ENCODE measurements around the gene NFIA. TPM values are rescaled to one million over a fixed set of nuclear protein-coding genes. Genes with fewer than 3 reads are reported as not detected.

Gene NFIA
- total RNA-seq, 1 donor from 2014 or later, result 97.6 TPM

- intact Hi-C loops (cut with DNase I), result loop anchor here (5.0 kb wide), 4 partner anchors 68 to 268 kb away; no protein-coding TSS in a partner anchor
- no peak for DNase-seq (ENCODE audit: missing footprints)
- ATAC-seq, result no peak
These were observed 102.3 kb downstream of the NFIA start for GRCh38 chr1:61184714-61185106.

GRCh38 chr1:61186753-61187152 lies 104.4 kb downstream of the NFIA start:
- intact Hi-C loops (cut with DNase I), result loop anchor here (5.0 kb wide), 1 partner anchor 66 kb away; no protein-coding TSS in a partner anchor
- DNase-seq (ENCODE audit: missing footprints), result no peak
- ATAC-seq, result peak; percentile 17

DNA sequence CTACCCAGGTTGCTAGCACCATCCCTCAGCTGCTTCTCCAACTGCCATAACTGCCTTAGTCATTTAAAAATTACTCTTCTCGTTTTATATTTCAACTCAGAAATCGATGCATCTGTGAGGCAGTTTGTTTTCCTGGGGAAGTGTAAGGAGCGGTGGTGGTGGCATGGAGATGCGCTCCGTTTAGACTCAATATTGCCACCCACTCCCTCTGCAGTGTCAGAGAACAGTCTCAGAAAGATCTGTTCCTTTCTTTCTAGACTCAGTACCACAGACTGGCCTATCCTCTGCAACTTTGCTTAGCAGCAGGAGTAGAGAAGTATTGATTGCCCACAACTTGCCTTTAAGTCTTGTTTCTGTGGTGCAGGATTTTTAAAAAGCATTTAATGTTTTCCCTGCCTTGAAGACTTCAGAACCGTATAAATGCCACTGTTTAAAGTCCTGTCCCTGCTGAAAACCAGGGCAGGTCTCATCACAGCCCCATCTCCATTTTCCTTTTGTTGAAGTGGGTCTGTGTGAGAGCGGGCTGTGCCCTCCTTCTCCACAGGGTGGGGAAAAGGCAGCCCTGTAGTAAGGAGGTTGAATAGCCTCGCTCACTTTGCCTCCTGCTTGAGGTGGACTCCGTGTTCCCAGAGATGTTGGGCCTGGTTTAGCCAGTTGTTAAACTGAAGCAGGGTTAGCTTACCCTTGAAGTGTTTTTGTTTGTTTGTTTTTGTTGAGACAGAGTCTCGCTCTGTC lies 105.2 kb downstream of the NFIA start:
- DNase-seq (ENCODE audit: missing footprints) (no peak), ATAC-seq (no peak)
- intact Hi-C loops (cut with DNase I), result loop anchor here (5.0 kb wide), 1 partner anchor 65 kb away; no protein-coding TSS in a partner anchor

- no peak for DNase-seq (ENCODE audit: missing footprints)
- no peak for ATAC-seq
- intact Hi-C loops (cut with DNase I), result no loop called here
These were observed 107.8 kb downstream of the NFIA start for GRCh38 chr1:61190153-61190552.

DNA sequence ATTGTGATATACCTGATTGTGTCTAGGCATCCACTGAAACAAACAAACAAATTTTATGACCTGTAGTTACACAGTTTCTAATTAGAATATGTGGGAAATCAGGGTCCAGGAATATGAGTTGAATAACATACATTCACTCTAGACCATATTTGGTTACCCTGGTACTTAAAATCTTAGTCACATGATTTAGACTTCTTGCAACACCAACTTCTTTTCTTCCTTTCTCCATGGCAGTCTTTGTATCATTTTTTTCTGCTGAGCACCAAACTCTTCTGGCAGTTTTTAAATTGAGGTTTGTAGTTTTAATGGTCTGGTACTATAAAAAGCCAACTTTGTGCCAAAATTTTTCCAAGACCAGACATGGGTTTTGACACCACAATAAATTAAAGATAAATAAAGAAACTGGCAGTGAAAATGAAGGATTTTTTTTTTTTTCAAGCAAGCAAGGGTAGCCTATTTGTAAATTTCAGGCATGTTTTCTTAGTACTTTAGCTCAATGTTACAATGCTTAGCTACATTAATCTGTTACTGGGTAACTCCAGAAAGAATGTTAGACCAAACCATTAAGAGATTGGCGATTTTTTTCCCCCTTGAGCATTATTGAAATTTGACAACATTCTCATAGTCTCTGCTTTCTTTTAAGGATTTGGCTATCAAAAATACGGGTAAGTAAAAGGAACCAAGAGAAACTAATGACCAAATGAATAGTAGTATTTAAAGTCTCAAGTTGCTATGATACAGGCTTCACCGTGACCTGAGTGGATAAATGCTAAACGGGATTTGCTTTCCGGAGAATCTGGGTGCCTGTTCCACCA lies 108.5 kb downstream of the NFIA start:
- DNase-seq (ENCODE audit: missing footprints) (no peak), ATAC-seq (no peak)
- intact Hi-C loops (cut with DNase I), result no loop called here

DNA sequence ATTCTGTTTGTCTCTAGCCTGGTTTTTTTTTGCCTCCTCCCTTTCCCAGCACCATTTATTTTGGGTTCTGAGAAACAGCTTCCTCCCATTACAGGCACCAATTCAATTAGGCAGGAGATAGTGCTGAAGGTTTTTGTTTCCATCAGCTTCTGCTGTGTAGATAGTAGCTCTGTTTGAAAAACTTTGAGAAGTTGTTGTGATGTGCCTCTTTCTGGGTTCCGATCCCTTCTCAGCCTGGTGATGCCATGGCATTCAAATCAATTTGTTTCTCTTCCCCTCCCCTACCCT lies 109.0 kb downstream of the NFIA start:
- intact Hi-C loops (cut with DNase I), result no loop called here
- no peak for ATAC-seq
- no peak for DNase-seq (ENCODE audit: missing footprints)

DNA sequence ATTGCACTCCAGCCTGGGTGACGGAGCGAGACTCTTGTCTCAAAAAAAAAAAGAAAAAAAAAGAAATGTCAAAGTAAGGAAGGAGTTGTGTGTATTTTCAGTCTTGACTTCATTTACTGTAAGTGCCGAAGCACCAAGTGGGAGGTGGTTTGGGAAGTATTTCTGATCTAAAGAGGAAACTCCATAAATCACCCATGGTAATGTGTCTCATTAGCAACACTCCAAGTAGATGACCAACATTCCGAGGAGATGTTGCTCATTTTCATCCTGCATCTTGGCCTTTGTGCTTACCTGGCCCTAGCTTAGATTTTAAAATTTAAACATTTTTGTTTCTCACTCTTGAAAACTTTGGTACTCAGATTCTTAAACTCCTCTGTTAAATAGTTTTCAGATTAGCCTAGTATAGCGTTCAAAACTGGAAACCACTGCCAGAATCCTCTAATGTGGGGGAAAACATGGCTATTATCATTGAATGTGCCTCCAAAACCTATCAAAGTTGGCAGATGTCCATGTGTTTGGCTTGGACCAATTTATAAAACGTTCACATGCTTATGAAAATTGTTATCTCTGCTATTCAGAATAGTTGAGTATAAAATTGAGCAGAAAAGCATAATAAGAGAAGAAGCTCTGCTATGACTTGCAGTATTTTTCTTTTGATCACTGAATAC lies 110.4 kb downstream of the NFIA start:
- DNase-seq (ENCODE audit: missing footprints) (no peak), ATAC-seq (no peak)
- intact Hi-C loops (cut with DNase I), result no loop called here

- intact Hi-C loops (cut with DNase I), result no loop called here
- DNase-seq (ENCODE audit: missing footprints) (no peak), ATAC-seq (no peak)
These were observed 111.4 kb downstream of the NFIA start for GRCh38 chr1:61193808-61194207.

- intact Hi-C loops (cut with DNase I), result no loop called here
- peak; percentile 46 for ATAC-seq
- no peak for DNase-seq (ENCODE audit: missing footprints)
These were observed 116.2 kb downstream of the NFIA start for GRCh38 chr1:61198554-61198953.

DNA sequence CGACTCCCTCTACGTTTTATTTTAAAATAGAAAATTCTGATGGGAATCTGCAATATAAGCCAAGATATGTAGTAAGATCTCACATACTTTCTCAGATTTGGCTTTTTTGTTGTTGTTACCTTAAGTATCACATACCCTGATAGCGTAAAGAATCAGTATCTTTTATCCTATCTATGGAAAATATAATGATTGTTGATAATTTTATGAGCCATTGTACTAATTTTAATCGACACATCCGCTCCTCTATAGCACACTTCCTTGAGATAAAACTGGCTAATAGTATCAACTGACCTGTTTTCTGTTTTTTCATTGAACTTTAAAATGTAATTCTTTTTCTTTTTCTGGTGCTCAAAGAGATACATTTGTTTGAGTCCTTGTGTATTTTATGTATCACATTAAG lies 118.7 kb downstream of the NFIA start:
- no peak for DNase-seq (ENCODE audit: missing footprints)
- no peak for ATAC-seq
- intact Hi-C loops (cut with DNase I), result no loop called here

DNA sequence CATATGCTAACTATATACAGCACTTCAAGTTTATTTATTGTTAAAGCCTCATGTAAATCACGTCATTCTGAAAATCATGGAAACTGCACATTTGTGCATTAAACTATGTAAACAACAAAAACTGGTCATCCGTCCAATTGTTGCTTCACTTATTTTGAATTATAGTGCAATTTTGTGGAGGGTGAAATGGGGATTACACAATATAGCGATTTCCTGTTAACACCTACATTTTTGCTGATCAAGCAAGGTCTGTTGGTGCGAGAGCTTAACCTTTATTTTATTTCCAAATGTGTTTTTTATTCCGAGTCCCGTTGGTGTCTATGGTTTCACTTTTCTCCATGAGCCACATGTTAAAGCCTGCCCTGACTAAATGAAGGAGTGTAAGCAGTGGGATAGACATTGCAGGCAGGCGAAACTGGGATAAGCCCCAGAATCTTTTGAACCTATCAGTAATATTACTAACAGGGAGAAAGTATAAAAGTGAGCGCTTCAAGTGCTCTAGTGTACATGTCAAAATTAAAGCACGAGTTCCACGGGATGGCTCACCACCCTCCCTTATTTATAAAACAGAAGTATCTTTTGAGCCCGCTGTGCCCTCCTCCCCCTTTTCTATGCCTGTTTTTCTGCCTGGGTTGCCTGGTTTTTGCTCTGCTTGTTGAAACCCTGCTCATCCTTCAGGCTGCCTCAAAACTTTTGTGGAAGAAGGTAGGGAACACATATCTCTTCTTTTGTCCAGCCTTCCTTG lies 120.7 kb downstream of the NFIA start:
- ATAC-seq (no peak), DNase-seq (ENCODE audit: missing footprints) (no peak)
- intact Hi-C loops (cut with DNase I), result no loop called here

DNA sequence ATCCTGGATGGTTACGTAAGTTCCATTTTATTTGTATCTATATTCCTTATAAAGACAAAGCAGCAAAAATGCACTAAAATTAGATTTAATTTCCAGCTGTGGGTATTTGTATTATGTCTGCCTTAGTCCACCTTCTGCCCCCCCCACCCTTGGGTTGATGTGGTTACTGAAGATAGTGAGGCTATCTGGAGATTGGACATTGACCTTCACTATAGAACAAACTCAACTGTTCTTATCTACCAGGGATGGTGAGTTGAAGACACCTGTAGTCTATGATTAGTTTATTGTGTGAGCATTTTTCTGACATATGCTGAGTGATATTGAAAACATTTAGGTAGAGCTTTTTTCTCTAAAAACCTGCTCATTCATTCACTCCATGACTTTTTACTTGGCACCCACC lies 122.2 kb downstream of the NFIA start:
- intact Hi-C loops (cut with DNase I), result no loop called here
- ATAC-seq (no peak), DNase-seq (ENCODE audit: missing footprints) (no peak)

DNA sequence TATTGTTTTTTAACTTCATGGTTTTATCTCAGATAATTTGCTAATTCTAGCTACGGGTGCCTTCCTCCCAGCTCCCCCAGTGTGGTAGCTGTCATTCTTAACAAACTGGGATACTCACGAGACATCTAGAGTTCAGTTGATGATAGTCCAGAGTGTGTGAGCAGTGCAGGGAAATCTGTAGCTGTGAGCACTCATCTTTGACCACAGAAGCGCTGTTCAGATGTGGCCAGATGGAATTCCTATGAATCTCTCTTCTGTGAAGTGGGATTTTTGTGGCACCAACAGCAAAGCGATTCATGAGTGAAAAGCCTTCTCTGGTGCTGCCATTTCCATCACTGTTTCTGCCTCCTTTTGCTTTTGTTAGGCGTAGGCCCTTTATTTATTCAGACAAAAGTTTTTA lies 125.1 kb downstream of the NFIA start:
- intact Hi-C loops (cut with DNase I), result no loop called here
- no peak for ATAC-seq
- no peak for DNase-seq (ENCODE audit: missing footprints)

DNA sequence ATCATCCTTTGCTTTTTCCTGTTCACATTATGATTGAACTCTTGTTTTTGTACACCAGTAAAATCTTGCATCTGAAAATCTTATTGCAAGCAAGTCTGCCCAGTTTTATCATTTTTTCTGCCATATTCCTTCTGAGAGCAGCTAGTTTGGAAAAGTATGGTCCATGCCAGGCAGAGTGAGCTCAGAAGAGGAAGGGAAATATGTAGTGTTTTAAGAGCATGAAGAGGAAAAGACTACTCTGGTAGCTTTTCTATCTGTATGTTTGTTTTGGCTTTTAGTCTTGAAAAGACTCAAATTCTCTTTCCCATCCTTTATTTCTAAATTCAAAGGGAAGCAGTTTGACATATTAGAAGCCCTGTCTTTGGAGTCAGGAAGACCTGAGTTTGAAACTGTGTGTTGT lies 125.8 kb downstream of the NFIA start:
- intact Hi-C loops (cut with DNase I), result no loop called here
- ATAC-seq, result no peak
- no peak for DNase-seq (ENCODE audit: missing footprints)

- intact Hi-C loops (cut with DNase I), result no loop called here
- DNase-seq (ENCODE audit: missing footprints) (no peak), ATAC-seq (peak; percentile 47)
These were observed 126.5 kb downstream of the NFIA start for GRCh38 chr1:61208831-61209230.

DNA sequence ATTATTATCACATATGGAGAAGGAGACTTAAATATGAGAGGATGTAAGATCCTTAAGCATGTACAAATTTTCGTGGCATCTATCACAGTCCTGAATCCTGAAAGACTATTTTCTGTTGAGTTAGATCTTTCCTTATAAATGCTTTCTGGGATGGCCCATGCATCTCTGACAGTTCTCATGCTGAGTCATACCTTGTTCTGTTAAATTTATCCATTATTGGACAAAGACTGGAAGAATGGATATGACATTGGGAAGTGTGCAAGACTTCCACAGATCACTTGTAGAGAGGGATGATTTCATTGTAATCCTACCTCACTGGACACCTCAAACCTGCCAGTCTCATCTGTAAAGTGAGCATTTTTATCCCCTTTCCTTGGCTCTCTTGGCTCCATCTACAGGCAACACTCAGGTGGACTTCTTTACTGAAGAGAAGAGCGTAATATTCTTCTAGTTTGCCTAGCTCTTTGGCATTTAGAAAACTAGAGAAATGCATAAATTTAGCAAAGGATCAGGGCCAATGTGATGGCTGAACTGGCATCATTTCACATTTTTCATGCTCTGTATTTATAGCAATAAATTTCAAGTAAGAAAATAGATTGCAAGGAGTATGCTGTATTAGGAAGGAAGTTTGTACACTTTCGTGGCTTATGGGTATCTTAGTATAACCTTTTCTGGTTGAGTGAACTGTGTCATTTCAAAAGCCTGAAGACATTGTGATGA lies 128.2 kb downstream of the NFIA start:
- no peak for ATAC-seq
- DNase-seq (ENCODE audit: missing footprints), result no peak
- intact Hi-C loops (cut with DNase I), result no loop called here

GRCh38 chr1:61213245-61214011 lies 131.1 kb downstream of the NFIA start:
- no peak for ATAC-seq

DNA sequence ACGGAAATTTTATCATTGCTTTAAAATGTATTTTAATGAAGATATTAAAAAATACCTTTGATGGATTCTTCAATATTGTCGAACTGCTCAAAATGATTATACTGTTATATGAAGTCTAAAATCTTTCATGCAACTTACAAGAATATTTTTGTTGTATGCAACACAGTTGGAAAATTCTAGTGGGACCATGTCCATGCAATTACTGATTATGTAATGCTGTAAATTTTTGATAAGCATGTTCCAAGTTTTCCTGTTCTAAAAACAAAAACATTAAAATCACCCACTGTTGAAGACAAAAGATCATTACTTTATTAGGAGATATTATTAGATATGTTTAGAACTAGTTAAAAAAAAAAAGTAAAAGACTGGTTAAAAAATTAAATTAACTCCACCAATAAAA lies 132.8 kb downstream of the NFIA start:
- DNase-seq (ENCODE audit: missing footprints) (no peak), ATAC-seq (no peak)
- intact Hi-C loops (cut with DNase I), result no loop called here

More at GRCh38 chr1:61213245-61214011, 131.1 kb downstream of the NFIA start:
- DNase-seq (ENCODE audit: missing footprints), result no peak
- intact Hi-C loops (cut with DNase I), result no loop called here

Measured in Right ventricle myocardium inferior (tissue), 1 donor.